Neural crest cell (in vitro differentiated cells): ENCODE data around the gene DNM3. TPM values are rescaled to one million over a fixed set of nuclear protein-coding genes. Genes with fewer than 3 reads are reported as not detected.

ENCODE experiments used
- DNase-seq: peaks from one replicate; pipeline ENCODE4 v3.0.0; 2021; ENCODE audit warnings: low read depth, mixed read lengths, low spot score
- H3K27ac Mint-ChIP-seq: one replicate; pipeline ENCODE4 v1.8.0; 2021; ENCODE audit warnings: mild to moderate bottlenecking, mixed read lengths; ENCODE audit not compliant: unreplicated experiment
- H3K27me3 Mint-ChIP-seq: 2 replicates; pipeline ENCODE4 v1.8.0; 2021; ENCODE audit warnings: low read depth, mild to moderate bottlenecking, mixed read lengths
- H3K36me3 Mint-ChIP-seq: 2 replicates; pipeline ENCODE4 v1.8.0; 2021; ENCODE audit warnings: low read depth, mild to moderate bottlenecking, mixed read lengths
- H3K4me1 Mint-ChIP-seq: 2 replicates; pipeline ENCODE4 v1.8.0; 2021; ENCODE audit warnings: mixed read lengths
- H3K4me3 Mint-ChIP-seq: one replicate; pipeline ENCODE4 v1.8.0; 2021; ENCODE audit warnings: mild to moderate bottlenecking, mixed read lengths
- H3K9me3 Mint-ChIP-seq: 2 replicates; pipeline ENCODE4 v1.8.0; 2021; ENCODE audit warnings: mixed read lengths
- CTCF ChIP-seq: fragments of 200-600 bp; sonication (generic); conservative IDR thresholded peaks from 2 replicates; pipeline ENCODE4 v1.5.0; 2021; ENCODE audit warnings: antibody characterized with exemption, mild to moderate bottlenecking
- total RNA-seq: library from RNA; stranded (reverse); gene quantifications from 2 replicates; pipeline ENCODE4 v1.2.1, GENCODE V29; 2021

Gene DNM3
- total RNA-seq, 1 donor from 2014 or later = 3.5 TPM

GRCh38 chr1:172326136-172326535 lies 484.8 kb downstream of the DNM3 start:
- Mint-ChIP-seq H3K27me3 (no peaks in the 10 kb centered on the region), H3K4me3 (no peak overlapping the region), H3K27ac (no peak overlapping the region), H3K4me1 (peaks cover 11% of the 10 kb centered on the region), H3K9me3 (no peaks in the 10 kb centered on the region), H3K36me3 (no peaks in the 10 kb centered on the region)
- DNase-seq = no peak
- no peak for TF ChIP-seq CTCF

GRCh38 chr1:172328266-172328665 lies 487.0 kb downstream of the DNM3 start:
- H3K4me1 Mint-ChIP-seq = peaks cover 11% of the 10 kb centered on the region
- no peak overlapping the region for H3K4me3 Mint-ChIP-seq
- H3K27ac Mint-ChIP-seq = no peak overlapping the region
- H3K27me3 Mint-ChIP-seq = no peaks in the 10 kb centered on the region
- TF ChIP-seq CTCF = no peak
- no peaks in the 10 kb centered on the region for H3K36me3 Mint-ChIP-seq
- DNase-seq = no peak
- H3K9me3 Mint-ChIP-seq = no peaks in the 10 kb centered on the region

DNA sequence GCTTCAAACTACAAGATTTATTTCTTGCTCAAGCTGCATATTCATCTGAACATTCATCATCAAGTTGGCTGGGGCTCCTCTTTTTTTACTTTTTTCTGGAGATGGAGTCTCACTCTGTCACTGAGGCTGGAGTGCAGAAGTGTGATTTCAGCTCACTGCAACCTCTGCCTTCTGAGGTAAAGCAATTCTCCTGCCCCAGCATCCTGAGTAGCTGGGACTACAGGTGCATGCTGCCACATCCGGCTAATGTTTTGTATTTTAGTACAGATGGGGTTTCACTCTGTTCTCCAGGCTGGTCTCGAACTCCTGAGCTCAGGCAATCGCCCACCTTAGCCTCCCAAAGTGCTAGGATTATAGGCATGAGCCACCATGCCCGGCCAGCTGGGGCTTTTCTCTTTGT lies 490.9 kb downstream of the DNM3 start:
- TF ChIP-seq CTCF = no peak
- Mint-ChIP-seq H3K36me3 (no peaks in the 10 kb centered on the region), H3K27ac (no peak overlapping the region), H3K4me3 (no peak overlapping the region), H3K4me1 (peaks cover 4% of the 10 kb centered on the region), H3K27me3 (no peaks in the 10 kb centered on the region), H3K9me3 (no peaks in the 10 kb centered on the region)
- DNase-seq = no peak

DNA sequence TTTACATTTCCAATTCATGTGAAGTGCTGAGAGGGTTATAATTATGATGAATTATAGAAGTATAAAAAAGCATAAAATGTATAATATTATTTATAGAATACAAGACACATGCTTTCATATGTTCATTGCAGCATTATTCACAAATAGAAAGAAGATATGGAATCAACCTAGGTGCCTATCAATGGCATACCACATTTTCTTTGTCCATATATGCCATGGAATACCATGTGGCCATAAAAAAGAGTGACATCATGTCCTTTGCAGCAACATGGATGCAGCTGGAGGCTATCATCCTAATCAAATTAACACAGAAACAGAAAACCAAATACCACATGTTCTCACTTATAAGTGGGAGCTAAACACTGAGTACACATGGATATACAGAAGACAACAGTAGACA lies 494.1 kb downstream of the DNM3 start:
- H3K27me3 Mint-ChIP-seq = no peaks in the 10 kb centered on the region
- H3K36me3 Mint-ChIP-seq = no peaks in the 10 kb centered on the region
- TF ChIP-seq CTCF = no peak
- H3K4me3 Mint-ChIP-seq = no peak overlapping the region
- no peaks in the 10 kb centered on the region for H3K9me3 Mint-ChIP-seq
- no peak overlapping the region for H3K27ac Mint-ChIP-seq
- H3K4me1 Mint-ChIP-seq = peaks cover 4% of the 10 kb centered on the region
- DNase-seq = no peak

- H3K4me1 Mint-ChIP-seq = peaks cover 10% of the 10 kb centered on the region
- no peaks in the 10 kb centered on the region for H3K27me3 Mint-ChIP-seq
- no peak overlapping the region for H3K27ac Mint-ChIP-seq
- no peak for TF ChIP-seq CTCF
- H3K36me3 Mint-ChIP-seq = no peaks in the 10 kb centered on the region
- no peak for DNase-seq
- no peak overlapping the region for H3K4me3 Mint-ChIP-seq
- no peaks in the 10 kb centered on the region for H3K9me3 Mint-ChIP-seq
These were observed 497.0 kb downstream of the DNM3 start for GRCh38 chr1:172338295-172338735.

GRCh38 chr1:172339842-172340241 lies 498.5 kb downstream of the DNM3 start:
- H3K27me3 Mint-ChIP-seq = no peaks in the 10 kb centered on the region
- H3K4me1 Mint-ChIP-seq = peaks cover 16% of the 10 kb centered on the region
- H3K9me3 Mint-ChIP-seq = no peaks in the 10 kb centered on the region
- no peak for TF ChIP-seq CTCF
- H3K36me3 Mint-ChIP-seq = no peaks in the 10 kb centered on the region
- no peak for DNase-seq
- no peak overlapping the region for H3K27ac Mint-ChIP-seq
- H3K4me3 Mint-ChIP-seq = no peak overlapping the region
